ENCODE data around the gene MYO1B. TPM values are rescaled to one million over a fixed set of nuclear protein-coding genes. Genes with fewer than 3 reads are reported as not detected.

The MYO1B gene
- total and polyA plus RNA-seq, 2 of the 8 experiments (the other 6 are each of a cell fraction or from before 2014, with no cell fraction given), result 15.5 to 61.2 TPM

DNA sequence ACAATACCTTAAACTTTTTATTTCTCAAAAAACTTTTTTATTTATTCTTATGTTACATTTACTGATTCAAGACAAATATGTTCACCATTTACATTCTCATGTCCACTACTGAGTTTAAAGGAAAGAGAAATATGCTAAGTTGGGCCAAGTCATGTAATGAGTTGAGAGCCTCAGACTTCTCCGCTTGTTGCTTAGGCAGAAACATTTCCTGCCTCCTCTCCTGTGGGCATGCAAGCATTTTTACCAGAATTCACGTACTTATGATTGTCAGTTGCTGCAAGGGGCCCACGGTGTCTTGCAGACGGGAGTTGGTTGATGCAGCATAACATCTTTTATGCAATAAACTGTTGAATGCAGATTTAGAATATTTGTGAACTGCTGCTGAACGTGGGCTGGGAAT is 51.8 kb downstream of the MYO1B start (continued):
- no peak for TF ChIP-seq CHD7 (IDR thresholded peaks at IDR 0.05; ENCODE audit: insufficient replicate concordance, low read length)

All from H1 (cell line).